Panc1 (cell line): ENCODE measurements around the gene SAMD4B. TPM values are rescaled to one million over a fixed set of nuclear protein-coding genes. Genes with fewer than 3 reads are reported as not detected.
A peak's percentile ranks its signal among the peaks of the same experiment; 100 is the strongest.

Experiments
- ATAC-seq: fragments of 200-7000 bp; cut with Tn5 transposase; 2 replicates; pipeline ENCODE4 v1.9.1; 2020; ENCODE audit warnings: mild to moderate bottlenecking, moderate library complexity
- BruUV-seq: library from RNA; stranded (reverse); fragments of 400-500 nt; replicated peaks from 2 replicates; lab custom pipeline; 2021; lab: Mats Ljungman, UMichigan
- CTCF ChIA-PET: fragments of 300-600 bp; sonication (Branson Sonifier 250); formaldehyde crosslinking; loops from one replicate; lab custom pipeline; 2022; ENCODE audit warnings: antibody characterized with exemption; lab: Charles Lee
- POLR2A ChIA-PET: fragments of 300-600 bp; sonication (Branson Sonifier 250); formaldehyde crosslinking; loops from one replicate; lab custom pipeline; 2022; ENCODE audit warnings: antibody characterized with exemption; lab: Charles Lee
- DNase-seq: peaks from one replicate; pipeline ENCODE4 v3.0.0-alpha.2; 2010; ENCODE audit warnings: low read depth, low spot score
- H3K27ac ChIP-seq: 2 replicates; pipeline ENCODE4 v1.5.1; 2011; ENCODE audit warnings: mild to moderate bottlenecking, low read length, inconsistent platforms
- H3K27me3 ChIP-seq: fragments of 200-500 bp; sonication (Bioruptor generic); 2 replicates; pipeline ENCODE4 v1.6.0; 2014; ENCODE audit warnings: low read length, inconsistent platforms; ENCODE audit not compliant: control insufficient read depth, insufficient read depth
- H3K36me3 ChIP-seq: fragments of 200-500 bp; sonication (Bioruptor generic); 2 replicates; pipeline ENCODE4 v1.5.1; 2014; ENCODE audit warnings: inconsistent platforms, mild to moderate bottlenecking, low read length, moderate library complexity; ENCODE audit not compliant: control insufficient read depth, insufficient read depth
- H3K4me1 ChIP-seq: 2 replicates; pipeline ENCODE4 v1.5.1; 2011; ENCODE audit warnings: inconsistent platforms, mild to moderate bottlenecking, low read length, moderate library complexity; ENCODE audit not compliant: control insufficient read depth, insufficient read depth
- H3K4me3 ChIP-seq, 2 experiments: 2 replicates each; pipeline ENCODE4 v1.5.1; 2011 to 2012; ENCODE audit warnings: low read depth in 2 of 2, low read length in 2 of 2, mild to moderate bottlenecking in 2 of 2, inconsistent platforms in 1 of 2, moderate library complexity in 1 of 2
- H3K9me3 ChIP-seq: fragments of 200-500 bp; sonication (Bioruptor generic); 2 replicates; pipeline ENCODE4 v1.5.1; 2014; ENCODE audit warnings: low read depth, mild to moderate bottlenecking, inconsistent platforms, low read length, moderate library complexity; ENCODE audit not compliant: control insufficient read depth, insufficient read depth
- CTCF ChIP-seq: fragments of 450-650 bp; IDR thresholded peaks from 2 replicates; pipeline ENCODE4 v1.5.1; 2017; ENCODE audit warnings: mild to moderate bottlenecking
- POLR2AphosphoS5 ChIP-seq: IDR thresholded peaks from 2 replicates; pipeline ENCODE4 v1.6.1; 2012; ENCODE audit warnings: mild to moderate bottlenecking, low read depth, low read length, moderate library complexity
- REST ChIP-seq, 2 experiments: IDR thresholded peaks; 2 replicates each; pipeline ENCODE4 v1.6.1; 2011 to 2012; ENCODE audit warnings: low read depth in 2 of 2, control low read depth in 1 of 2, low read length in 1 of 2, mild to moderate bottlenecking in 1 of 2, moderate library complexity in 1 of 2; ENCODE audit not compliant: insufficient read depth in 1 of 2
- SIN3A ChIP-seq: IDR thresholded peaks from 2 replicates; pipeline ENCODE4 v1.6.1; 2012; ENCODE audit warnings: low read depth, mild to moderate bottlenecking, low read length, moderate library complexity, borderline replicate concordance; ENCODE audit not compliant: insufficient read depth
- TCF7L2 ChIP-seq: IDR thresholded peaks from 2 replicates; pipeline ENCODE4 v1.6.1; 2011; ENCODE audit warnings: mild to moderate bottlenecking, low read depth, low read length, inconsistent platforms
- in situ Hi-C: cut with HindIII; loops from 2 replicates; pipeline ENCODE4 v1.10.0; 2016; ENCODE audit warnings: low sequenced_read_pairs, low pct_unique_long_range_greater_than_20kb
- intact Hi-C: fragments of 100-400 bp; cut with micrococcal nuclease; formaldehyde crosslinking; loops from one replicate; pipeline ENCODE4 v1.10.0; 2022; ENCODE audit not compliant: unreplicated experiment
- total RNA-seq: library from RNA; stranded (reverse); gene quantifications from one replicate; pipeline ENCODE4 v1.2.1, GENCODE V29; 2021; ENCODE audit not compliant: unreplicated experiment

Gene SAMD4B
- total RNA-seq, 1 experiment from 2014 or later, result 1,339 TPM

GRCh38 chr19:39420769-39421168, 78.5 kb downstream of the SAMD4B start:
- H3K27me3 ChIP-seq, result no peaks in the 10 kb centered on the region
- POLR2A ChIA-PET, result interaction anchor here (0.6 to 8.9 kb wide), 15 partner anchors 7 to 459 kb away, joined by 3 to 230 read pairs (median 6); partner anchors contain the start of genes FBL, MED29, PAF1 and RPS16
- H3K9me3 ChIP-seq, result no peaks in the 10 kb centered on the region
- no TSS peak for BruUV-seq
- peak; percentile 9 for ATAC-seq
- no peak for DNase-seq
- peaks cover 66% of the 10 kb centered on the region for H3K36me3 ChIP-seq
- peak overlapping the region; percentile 0; the same call in 1 of the 2 replicates for H3K27ac ChIP-seq
- in situ Hi-C loops, result no loop called here
- H3K4me1 ChIP-seq, result peaks cover 7% of the 10 kb centered on the region
- H3K4me3 ChIP-seq, result no peak overlapping the region
- CTCF ChIA-PET, result interaction anchor here (1.0 to 3.1 kb wide), 8 partner anchors 9 to 78 kb away, joined by 5 to 19 read pairs (median 6); partner anchors contain the start of genes DLL3 and RPS16
- TF ChIP-seq CTCF (no peak), TCF7L2 (no peak), POLR2AphosphoS5 (no peak), REST (IDR thresholded peaks at IDR 0.05; ENCODE audit: insufficient read depth in 1 of 2, low read depth in 2 of 2, low read length in 1 of 2) (no peak), SIN3A (no peak)
- intact Hi-C loops, result no loop called here

- CTCF ChIA-PET, result interaction anchor here (1.0 to 3.1 kb wide), 6 partner anchors 14 to 119 kb away, joined by 3 to 19 read pairs (median 8); partner anchors contain the start of gene RPS16
- intact Hi-C loops (no loop called here), in situ Hi-C loops (no loop called here)
Observed at GRCh38 chr19:39422020-39422419, 79.8 kb downstream of the SAMD4B start.

More at GRCh38 chr19:39422020-39422419, 79.8 kb downstream of the SAMD4B start:
- ATAC-seq, result no peak
- peaks cover 54% of the 10 kb centered on the region for H3K36me3 ChIP-seq
- H3K27ac ChIP-seq, result no peak overlapping the region
- no peak overlapping the region for H3K4me3 ChIP-seq
- TF ChIP-seq POLR2AphosphoS5, result no peak
- H3K9me3 ChIP-seq, result no peaks in the 10 kb centered on the region
- H3K4me1 ChIP-seq, result peaks cover 12% of the 10 kb centered on the region
- no peak for DNase-seq
- POLR2A ChIA-PET, result interaction anchor here (0.5 to 8.9 kb wide), 11 partner anchors 8 to 857 kb away, joined by 3 to 226 read pairs (median 5); partner anchors contain the start of genes PAF1, PLEKHG2, RPS16 and ZFP36
- H3K27me3 ChIP-seq, result no peaks in the 10 kb centered on the region
- BruUV-seq, result no TSS peak
